Measurements from ENCODE around the gene TROAP. TPM values are rescaled to one million over a fixed set of nuclear protein-coding genes. Genes with fewer than 3 reads are reported as not detected.

TROAP gene
- total RNA-seq, 1 donor from 2014 or later = 40.0 TPM

- Histone ChIP-seq H2AFZ (replicated peaks) (no peak overlapping the region), H3K79me2 (ENCODE audit: low read depth) (peaks cover 16% of the 10 kb centered on the region), H3K9me3 (ENCODE audit: low read depth) (no peaks in the 10 kb centered on the region), H3K9ac (no peak overlapping the region), H4K20me1 (ENCODE audit: low read depth) (peaks cover 12% of the 10 kb centered on the region), H3K4me2 (no peak overlapping the region), H3K4me1 (peaks cover 7% of the 10 kb centered on the region), H3K27ac (no peak overlapping the region), H3K27me3 (peaks cover 6% of the 10 kb centered on the region), H3K36me3 (no peaks in the 10 kb centered on the region), H3F3A (ENCODE audit: low read depth) (peaks cover 16% of the 10 kb centered on the region), H3K4me3 (no peak overlapping the region)
- Mint-ChIP-seq H3K27me3 (ENCODE audit: insufficient read depth, low read depth) (peaks cover 13% of the 10 kb centered on the region), H3K36me3 (peaks cover 23% of the 10 kb centered on the region), H3K4me3 (no peak overlapping the region), H3K27ac (no peak overlapping the region), H3K4me1 (peaks cover 14% of the 10 kb centered on the region), H3K9me3 (no peaks in the 10 kb centered on the region)
- no peak for DNase-seq (ENCODE audit: low spot score)
- TF ChIP-seq EZH2 (IDR thresholded peaks at IDR 0.05) = no peak
- TF ChIP-seq EZH2phosphoT487 (IDR thresholded peaks at IDR 0.05) = no peak
- TF ChIP-seq CTCF (IDR thresholded peaks at IDR 0.05) = no peak
Measured at GRCh38 chr12:49327368-49327767, 4.3 kb downstream of the TROAP start.

- no peak overlapping the region for H3K4me2 ChIP-seq
- H3K79me2 ChIP-seq (ENCODE audit: low read depth) = peaks cover 16% of the 10 kb centered on the region
- H3K36me3 ChIP-seq = no peaks in the 10 kb centered on the region
- peaks cover 12% of the 10 kb centered on the region for H3K27me3 Mint-ChIP-seq (ENCODE audit: insufficient read depth, low read depth)
- H3K4me3 Mint-ChIP-seq = no peak overlapping the region
- H3K9me3 Mint-ChIP-seq = no peaks in the 10 kb centered on the region
- no peaks in the 10 kb centered on the region for H3K9me3 ChIP-seq (ENCODE audit: low read depth)
- no peak for DNase-seq (ENCODE audit: low spot score)
- H4K20me1 ChIP-seq (ENCODE audit: low read depth) = peaks cover 12% of the 10 kb centered on the region
- no peak overlapping the region for H2AFZ ChIP-seq (replicated peaks)
- no peak overlapping the region for H3K4me3 ChIP-seq
- peaks cover 20% of the 10 kb centered on the region for H3F3A ChIP-seq (ENCODE audit: low read depth)
- H3K4me1 ChIP-seq = peaks cover 7% of the 10 kb centered on the region
- peaks cover 11% of the 10 kb centered on the region for H3K27me3 ChIP-seq
- H3K36me3 Mint-ChIP-seq = peaks cover 23% of the 10 kb centered on the region
- no peak overlapping the region for H3K9ac ChIP-seq
- peaks cover 13% of the 10 kb centered on the region for H3K4me1 Mint-ChIP-seq
- TF ChIP-seq CTCF (IDR thresholded peaks at IDR 0.05) = no peak
- no peak for TF ChIP-seq EZH2 (IDR thresholded peaks at IDR 0.05)
- TF ChIP-seq EZH2phosphoT487 (IDR thresholded peaks at IDR 0.05) = no peak
- H3K27ac Mint-ChIP-seq = no peak overlapping the region
- no peak overlapping the region for H3K27ac ChIP-seq
Measured at GRCh38 chr12:49327887-49328286, 4.8 kb downstream of the TROAP start.

- no peak overlapping the region for H2AFZ ChIP-seq (replicated peaks)
- TF ChIP-seq EZH2 (IDR thresholded peaks at IDR 0.05) = no peak
- no peak for TF ChIP-seq EZH2phosphoT487 (IDR thresholded peaks at IDR 0.05)
- TF ChIP-seq CTCF (IDR thresholded peaks at IDR 0.05) = no peak
- H3K79me2 ChIP-seq (ENCODE audit: low read depth) = peaks cover 8% of the 10 kb centered on the region
- peaks cover 21% of the 10 kb centered on the region for H3F3A ChIP-seq (ENCODE audit: low read depth)
- Mint-ChIP-seq H3K4me1 (peaks cover 6% of the 10 kb centered on the region), H3K4me3 (no peak overlapping the region), H3K27ac (no peak overlapping the region), H3K27me3 (ENCODE audit: insufficient read depth, low read depth) (peaks cover 16% of the 10 kb centered on the region), H3K9me3 (no peaks in the 10 kb centered on the region), H3K36me3 (peaks cover 22% of the 10 kb centered on the region)
- peaks cover 12% of the 10 kb centered on the region for H4K20me1 ChIP-seq (ENCODE audit: low read depth)
- H3K9me3 ChIP-seq (ENCODE audit: low read depth) = no peaks in the 10 kb centered on the region
- H3K36me3 ChIP-seq = no peaks in the 10 kb centered on the region
- DNase-seq (ENCODE audit: low spot score) = no peak
- H3K27me3 ChIP-seq = peaks cover 21% of the 10 kb centered on the region
- H3K4me2 ChIP-seq = no peak overlapping the region
- no peak overlapping the region for H3K9ac ChIP-seq
- no peak overlapping the region for H3K4me3 ChIP-seq
- H3K4me1 ChIP-seq = peaks cover 6% of the 10 kb centered on the region
- no peak overlapping the region for H3K27ac ChIP-seq
Measured at GRCh38 chr12:49328816-49329215, 5.8 kb downstream of the TROAP start.

All from neural progenitor cell (in vitro differentiated cells).